Measurements from ENCODE around the gene TMEM200A.

The TMEM200A gene

DNA sequence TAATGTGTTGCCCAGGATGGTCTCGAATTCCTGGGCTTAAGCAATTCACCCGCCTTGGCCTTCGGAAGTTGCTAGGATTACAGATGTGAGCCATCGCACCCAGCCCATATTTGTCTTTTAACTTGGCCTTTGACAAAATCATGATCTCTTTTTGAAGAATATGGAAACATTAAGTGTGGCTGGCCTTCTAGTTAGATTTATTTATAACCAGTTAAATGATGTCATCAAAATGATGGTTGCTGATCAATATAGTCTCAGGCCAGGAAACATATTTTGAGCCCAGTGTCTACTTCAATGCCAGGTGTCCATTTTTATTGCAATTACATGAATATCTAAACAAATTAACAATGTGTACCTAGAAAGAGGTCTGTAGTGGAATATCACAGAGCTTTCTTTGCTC is 69.4 kb downstream of the TMEM200A start:
- TF ChIP-seq, protein P1, sequence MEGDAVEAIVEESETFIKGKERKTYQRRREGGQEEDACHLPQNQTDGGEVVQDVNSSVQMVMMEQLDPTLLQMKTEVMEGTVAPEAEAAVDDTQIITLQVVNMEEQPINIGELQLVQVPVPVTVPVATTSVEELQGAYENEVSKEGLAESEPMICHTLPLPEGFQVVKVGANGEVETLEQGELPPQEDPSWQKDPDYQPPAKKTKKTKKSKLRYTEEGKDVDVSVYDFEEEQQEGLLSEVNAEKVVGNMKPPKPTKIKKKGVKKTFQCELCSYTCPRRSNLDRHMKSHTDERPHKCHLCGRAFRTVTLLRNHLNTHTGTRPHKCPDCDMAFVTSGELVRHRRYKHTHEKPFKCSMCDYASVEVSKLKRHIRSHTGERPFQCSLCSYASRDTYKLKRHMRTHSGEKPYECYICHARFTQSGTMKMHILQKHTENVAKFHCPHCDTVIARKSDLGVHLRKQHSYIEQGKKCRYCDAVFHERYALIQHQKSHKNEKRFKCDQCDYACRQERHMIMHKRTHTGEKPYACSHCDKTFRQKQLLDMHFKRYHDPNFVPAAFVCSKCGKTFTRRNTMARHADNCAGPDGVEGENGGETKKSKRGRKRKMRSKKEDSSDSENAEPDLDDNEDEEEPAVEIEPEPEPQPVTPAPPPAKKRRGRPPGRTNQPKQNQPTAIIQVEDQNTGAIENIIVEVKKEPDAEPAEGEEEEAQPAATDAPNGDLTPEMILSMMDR (IDR thresholded peaks at IDR 0.05; ENCODE audit: control extremely low read depth, extremely low read depth, low read depth, missing control alignments) = no peak
- DNase-seq (ENCODE audit: extremely low spot score) = no peak
- POLR2A ChIA-PET = no interaction called here
- CTCF ChIA-PET = interaction anchor here (0.9 kb wide), 1 partner anchor 34 kb away, joined by 3 read pairs; no protein-coding TSS in a partner anchor

DNA sequence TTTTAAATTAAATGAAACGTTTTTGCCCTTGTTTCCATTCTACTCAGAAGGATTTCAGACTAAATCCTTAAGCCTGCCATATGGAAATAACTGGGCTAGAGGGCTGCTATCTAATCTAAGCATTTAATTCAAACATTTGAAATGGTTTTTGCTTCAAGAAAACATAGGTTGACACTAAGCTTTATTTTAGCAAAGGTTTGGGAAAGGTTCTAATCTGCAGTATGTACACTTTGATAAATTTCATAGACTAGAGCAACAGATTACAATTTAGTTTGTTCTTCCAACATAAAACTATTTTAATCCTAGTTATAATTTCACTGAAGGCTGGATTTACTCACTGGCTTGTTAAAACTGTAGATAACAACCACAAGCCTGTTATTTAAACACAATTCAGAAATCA is 72.1 kb downstream of the TMEM200A start:
- TF ChIP-seq, protein P1 (IDR thresholded peaks at IDR 0.05; ENCODE audit: control extremely low read depth, extremely low read depth, low read depth, missing control alignments) = no peak
- ChIA-PET POLR2A (no interaction called here), CTCF (interaction anchor here (0.9 kb wide), 1 partner anchor 1148 kb away, joined by 3 read pairs; no protein-coding TSS in a partner anchor)
- DNase-seq (ENCODE audit: extremely low spot score) = no peak

DNA sequence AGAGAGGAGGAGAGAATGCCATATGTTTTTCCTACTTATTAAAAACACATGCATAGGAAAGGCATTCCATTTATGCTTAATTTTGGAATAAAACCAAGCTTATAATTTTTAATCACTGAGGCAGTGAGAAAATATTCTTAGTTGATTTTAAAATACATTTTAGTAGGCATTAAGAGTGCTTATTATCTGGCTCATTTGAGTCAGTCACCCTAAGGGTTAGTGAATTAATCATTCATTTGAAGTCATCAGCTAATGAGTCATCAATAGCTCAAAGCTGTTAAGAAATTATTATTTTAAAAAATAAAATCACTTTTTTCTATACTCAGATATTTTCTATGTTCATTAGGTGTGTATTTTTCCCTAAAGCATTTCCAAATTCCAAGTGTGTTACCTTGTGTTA is 81.6 kb downstream of the TMEM200A start:
- CTCF ChIA-PET = interaction anchor here (1.3 kb wide), 1 partner anchor 27 kb away, joined by 3 read pairs; no protein-coding TSS in a partner anchor
- POLR2A ChIA-PET = no interaction called here
- TF ChIP-seq, protein P1 (IDR thresholded peaks at IDR 0.05; ENCODE audit: control extremely low read depth, extremely low read depth, low read depth, missing control alignments) = no peak
- no peak for DNase-seq (ENCODE audit: extremely low spot score)

DNA sequence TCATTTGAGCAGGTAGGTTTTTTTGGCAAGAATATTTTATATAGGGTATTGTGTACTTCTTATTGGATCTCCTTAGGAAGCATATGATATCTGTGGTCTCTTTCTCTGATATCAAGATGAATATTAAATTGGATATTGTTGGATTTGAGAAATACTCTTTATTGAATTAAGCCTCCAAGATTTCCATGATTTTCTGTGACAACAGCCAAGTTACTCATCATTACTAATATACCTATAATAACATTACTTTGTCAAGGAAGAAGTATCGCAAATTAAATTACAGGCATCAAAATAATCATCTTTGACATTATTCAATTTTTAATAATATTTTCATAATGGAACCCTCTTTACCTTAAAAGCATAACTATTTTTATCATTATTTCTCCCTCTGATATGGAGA is 86.5 kb downstream of the TMEM200A start:
- DNase-seq (ENCODE audit: extremely low spot score) = no peak
- ChIA-PET CTCF (no interaction called here), POLR2A (no interaction called here)
- TF ChIP-seq, protein P1 (IDR thresholded peaks at IDR 0.05; ENCODE audit: control extremely low read depth, extremely low read depth, low read depth, missing control alignments) = no peak

DNA sequence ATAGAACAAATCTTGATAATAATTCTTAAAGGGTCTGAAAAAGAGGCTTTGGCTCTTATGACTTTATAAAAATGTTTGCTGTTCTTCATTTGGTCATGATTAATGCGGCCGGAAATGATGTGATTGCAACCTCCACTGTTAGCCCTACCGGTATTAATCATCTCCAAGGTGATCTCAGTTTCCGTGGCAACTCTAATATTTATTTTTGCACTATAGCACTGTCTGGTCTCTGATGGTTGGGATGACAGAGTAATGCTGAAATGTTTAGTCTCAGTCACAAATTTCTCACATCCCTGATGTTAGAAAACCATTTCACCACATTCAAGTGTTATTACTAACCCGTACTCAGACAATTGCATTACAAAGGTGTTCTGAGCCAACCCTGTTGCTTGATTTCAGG is 87.4 kb downstream of the TMEM200A start:
- TF ChIP-seq, protein P1 (IDR thresholded peaks at IDR 0.05; ENCODE audit: control extremely low read depth, extremely low read depth, low read depth, missing control alignments) = no peak
- CTCF ChIA-PET = interaction anchor here (2.5 kb wide), 1 partner anchor 22 kb away, joined by 6 read pairs; no protein-coding TSS in a partner anchor
- POLR2A ChIA-PET = no interaction called here
- DNase-seq (ENCODE audit: extremely low spot score) = no peak

DNA sequence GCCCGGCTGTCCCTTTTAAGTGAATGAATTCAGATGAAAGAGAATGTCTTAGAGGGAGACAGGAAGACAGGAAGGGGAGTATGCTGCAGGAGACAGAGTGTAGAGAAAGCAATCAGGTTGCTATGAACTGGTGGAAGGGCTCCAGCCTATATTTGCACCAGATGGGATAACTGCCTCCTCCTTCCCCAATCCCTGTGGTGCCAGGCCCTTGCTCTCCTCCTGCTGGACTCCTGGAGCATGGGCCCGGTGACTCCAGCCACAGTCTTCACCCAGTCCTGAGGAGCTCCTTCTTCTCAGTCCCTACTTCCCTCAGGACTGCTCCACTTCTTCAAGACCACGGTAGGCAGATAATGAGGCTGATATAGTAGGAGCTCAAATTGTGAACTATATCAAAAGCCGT is 91.8 kb downstream of the TMEM200A start:
- ChIA-PET CTCF (no interaction called here), POLR2A (no interaction called here)

More for the DNA sequence above, 91.8 kb downstream of the TMEM200A start:
- TF ChIP-seq, protein P1 (IDR thresholded peaks at IDR 0.05; ENCODE audit: control extremely low read depth, extremely low read depth, low read depth, missing control alignments) = no peak
- DNase-seq (ENCODE audit: extremely low spot score) = no peak

Data from GM10248 (cell line).